H9 (cell line): ENCODE measurements around the gene CCDC141. TPM values are rescaled to one million over a fixed set of nuclear protein-coding genes. Genes with fewer than 3 reads are reported as not detected.

Experiments used
- DNase-seq: peaks from one replicate; pipeline ENCODE4 v3.0.0-alpha.2; 2017
- H2AFZ ChIP-seq: one replicate; pipeline ENCODE4 v1.6.1; 2013; ENCODE audit warnings: mild to moderate bottlenecking, low read length, control low read depth, moderate library complexity
- H2AK5ac ChIP-seq: 2 replicates; pipeline ENCODE4 v1.6.1; 2013; ENCODE audit warnings: low read length, control low read depth, mixed read lengths; ENCODE audit not compliant: insufficient read length
- H2BK120ac ChIP-seq: one replicate; pipeline ENCODE4 v1.6.1; 2013; ENCODE audit warnings: low read depth, mild to moderate bottlenecking, low read length, control low read depth, inconsistent platforms; ENCODE audit not compliant: poor library complexity, severe bottlenecking
- H2BK12ac ChIP-seq: 2 replicates; pipeline ENCODE4 v1.6.1; 2013; ENCODE audit warnings: low read length, control low read depth, mixed read lengths, low read depth; ENCODE audit not compliant: insufficient read length
- H2BK15ac ChIP-seq: 2 replicates; pipeline ENCODE4 v1.6.1; 2013; ENCODE audit warnings: low read depth, low read length, control low read depth
- H2BK20ac ChIP-seq: one replicate; pipeline ENCODE4 v1.6.1; 2013; ENCODE audit warnings: low read depth, mild to moderate bottlenecking, low read length, control low read depth, inconsistent platforms; ENCODE audit not compliant: poor library complexity, severe bottlenecking
- H2BK5ac ChIP-seq: 2 replicates; pipeline ENCODE4 v1.6.1; 2013; ENCODE audit warnings: low read length, control low read depth, mixed read lengths; ENCODE audit not compliant: insufficient read length
- H3K14ac ChIP-seq: 2 replicates; pipeline ENCODE4 v1.6.1; 2013; ENCODE audit warnings: low read length, control low read depth; ENCODE audit not compliant: insufficient read depth
- H3K18ac ChIP-seq: 2 replicates; pipeline ENCODE4 v1.6.1; 2013; ENCODE audit warnings: low read depth, mild to moderate bottlenecking, mixed read lengths, low read length, control low read depth; ENCODE audit not compliant: insufficient read length
- H3K23ac ChIP-seq: 2 replicates; pipeline ENCODE4 v1.6.1; 2013; ENCODE audit warnings: low read length, control low read depth, mixed read lengths, low read depth; ENCODE audit not compliant: insufficient read length
- H3K23me2 ChIP-seq: 2 replicates; pipeline ENCODE4 v1.6.1; 2013; ENCODE audit warnings: low read depth, mild to moderate bottlenecking, mixed read lengths, low read length, control low read depth; ENCODE audit not compliant: insufficient read length, poor library complexity, severe bottlenecking
- H3K27ac ChIP-seq: 2 replicates; pipeline ENCODE4 v1.5.1; 2013; ENCODE audit warnings: low read length, control low read depth, mixed read lengths, low read depth; ENCODE audit not compliant: insufficient read length
- H3K27me3 ChIP-seq: 2 replicates; pipeline ENCODE4 v1.6.1; 2013; ENCODE audit warnings: low read length, control low read depth, inconsistent platforms; ENCODE audit not compliant: insufficient read depth
- H3K4ac ChIP-seq: 2 replicates; pipeline ENCODE4 v1.6.1; 2013; ENCODE audit warnings: low read depth, mild to moderate bottlenecking, control low read depth, inconsistent platforms, low read length, moderate library complexity
- H3K4me1 ChIP-seq: 2 replicates; pipeline ENCODE4 v1.6.1; 2013; ENCODE audit warnings: low read length, control low read depth, inconsistent platforms; ENCODE audit not compliant: insufficient read depth
- H3K4me2 ChIP-seq: 2 replicates; pipeline ENCODE4 v1.6.1; 2013; ENCODE audit warnings: low read length, control low read depth, mixed read lengths; ENCODE audit not compliant: insufficient read length, insufficient read depth
- H3K56ac ChIP-seq: 2 replicates; pipeline ENCODE4 v1.6.1; 2013; ENCODE audit warnings: low read depth, mild to moderate bottlenecking, mixed read lengths, low read length, control low read depth; ENCODE audit not compliant: insufficient read length
- H3K79me1 ChIP-seq: 2 replicates; pipeline ENCODE4 v1.6.1; 2013; ENCODE audit warnings: low read depth, mild to moderate bottlenecking, moderate library complexity, low read length, control low read depth, inconsistent platforms; ENCODE audit not compliant: insufficient read depth, poor library complexity, severe bottlenecking
- H3K79me2 ChIP-seq: 2 replicates; pipeline ENCODE4 v1.6.1; 2013; ENCODE audit warnings: low read length, control low read depth, inconsistent platforms; ENCODE audit not compliant: insufficient read depth
- H3K9ac ChIP-seq: 2 replicates; pipeline ENCODE4 v1.6.1; 2013; ENCODE audit warnings: low read length, control low read depth, mixed read lengths; ENCODE audit not compliant: insufficient read length; ENCODE audit errors: extremely low read depth
- H3K9me3 ChIP-seq: one replicate; pipeline ENCODE4 v1.6.1; 2013; ENCODE audit warnings: low read depth, low read length, inconsistent platforms; ENCODE audit not compliant: control insufficient read depth
- H3T11ph ChIP-seq: one replicate; pipeline ENCODE4 v1.6.1; 2013; ENCODE audit warnings: mild to moderate bottlenecking, low read length, control low read depth, inconsistent platforms
- H4K20me1 ChIP-seq: one replicate; pipeline ENCODE4 v1.6.1; 2013; ENCODE audit not compliant: control insufficient read depth, insufficient read length, insufficient read depth
- H4K5ac ChIP-seq: 2 replicates; pipeline ENCODE4 v1.6.1; 2013; ENCODE audit warnings: low read depth, mild to moderate bottlenecking, mixed read lengths, low read length, control low read depth; ENCODE audit not compliant: insufficient read length
- H4K8ac ChIP-seq: replicated peaks from 2 replicates; pipeline ENCODE4 v1.6.1; 2013; ENCODE audit warnings: low read length, control low read depth, mixed read lengths, low read depth; ENCODE audit not compliant: insufficient read length
- H4K91ac ChIP-seq: 2 replicates; pipeline ENCODE4 v1.6.1; 2013; ENCODE audit warnings: low read depth, mild to moderate bottlenecking, moderate library complexity, mixed read lengths, low read length, control low read depth; ENCODE audit not compliant: insufficient read length
- H3K27ac Mint-ChIP-seq, 3 experiments: 2 replicates in 2 of 3; 3 replicates in 1 of 3; pipeline ENCODE4 v1.8.0; 2020 to 2021; ENCODE audit warnings: mixed read lengths in 3 of 3, mild to moderate bottlenecking in 1 of 3, moderate library complexity in 1 of 3
- H3K27me3 Mint-ChIP-seq: 2 replicates; pipeline ENCODE4 v1.8.0; 2021; ENCODE audit warnings: low read depth, mild to moderate bottlenecking, moderate library complexity, mixed read lengths
- H3K36me3 Mint-ChIP-seq, 3 experiments: 2 replicates in 2 of 3; 3 replicates in 1 of 3; pipeline ENCODE4 v1.8.0; 2020 to 2021; ENCODE audit warnings: low read depth in 3 of 3, mixed read lengths in 3 of 3; ENCODE audit not compliant: insufficient read depth in 1 of 3
- H3K4me1 Mint-ChIP-seq, 2 experiments: 2 replicates each; pipeline ENCODE4 v1.8.0; 2020; ENCODE audit warnings: mixed read lengths in 2 of 2
- H3K4me3 Mint-ChIP-seq, 2 experiments: 2 replicates in 1 of 2; 3 replicates in 1 of 2; pipeline ENCODE4 v1.8.0; 2020 to 2021; ENCODE audit warnings: mild to moderate bottlenecking in 2 of 2, mixed read lengths in 2 of 2, moderate library complexity in 1 of 2
- H3K9me3 Mint-ChIP-seq, 2 experiments: 2 replicates in 1 of 2; 3 replicates in 1 of 2; pipeline ENCODE4 v1.8.0; 2020; ENCODE audit warnings: mild to moderate bottlenecking in 2 of 2, mixed read lengths in 2 of 2, moderate library complexity in 1 of 2
- CTCF ChIP-seq: fragments of 200-600 bp; sonication (generic); conservative IDR thresholded peaks from 3 replicates; pipeline ENCODE4 v1.8.0; 2021; ENCODE audit warnings: antibody characterized with exemption, mild to moderate bottlenecking
- WGBS: extraction: QIAGEN DNeasy Blood & Tissue Kit; methylation state at CpG from one replicate; pipeline ENCODE4 v1.1.7; 2013; ENCODE audit warnings: missing lambda C conversion rate, low lambda C conversion rate, mixed read lengths; ENCODE audit not compliant: insufficient read length; ENCODE audit errors: extremely low coverage; 5-methylcytosine and 5-hydroxymethylcytosine counted together
- total RNA-seq: library from RNA; stranded (reverse); gene quantifications from 2 replicates; pipeline ENCODE4 v1.2.1, GENCODE V29; 2021

The CCDC141 gene
- total RNA-seq, 1 experiment from 2014 or later: 1.0 TPM

DNA sequence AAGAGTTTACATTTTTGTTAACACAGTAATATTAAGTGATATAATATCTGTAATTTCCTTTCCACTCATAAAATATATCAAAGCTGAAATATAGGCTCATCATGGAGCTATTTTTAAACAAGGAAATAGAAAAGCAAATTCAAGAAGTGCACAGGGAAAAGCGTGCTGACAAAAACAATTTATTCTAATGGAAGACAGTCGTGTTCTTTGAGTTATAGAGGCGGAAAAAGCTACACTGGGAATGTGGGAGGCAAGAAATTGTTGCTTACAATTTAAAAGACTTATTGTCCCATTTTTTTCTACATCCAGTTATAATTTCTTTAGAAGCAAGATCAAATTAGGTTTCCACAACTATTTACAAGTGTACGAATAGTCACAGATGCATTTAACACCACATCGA is 239.5 kb downstream of the CCDC141 start:
- no peak overlapping the region for H2AFZ ChIP-seq
- Mint-ChIP-seq H3K27me3 (no peaks in the 10 kb centered on the region), H3K4me1 (no peaks in the 10 kb centered on the region), H3K36me3 (no peaks in the 10 kb centered on the region), H3K9me3 (no peaks in the 10 kb centered on the region), H3K4me3 (no peak overlapping the region), H3K27ac (no peak overlapping the region)
- no peak overlapping the region for H3K14ac ChIP-seq
- H4K20me1 ChIP-seq: no peaks in the 10 kb centered on the region
- H3K27me3 ChIP-seq: no peaks in the 10 kb centered on the region
- no peak overlapping the region for H3K18ac ChIP-seq
- H3K79me2 ChIP-seq: no peaks in the 10 kb centered on the region
- H2BK120ac ChIP-seq: no peak overlapping the region
- no peaks in the 10 kb centered on the region for H3K9me3 ChIP-seq
- TF ChIP-seq CTCF: no peak
- H3K79me1 ChIP-seq: no peaks in the 10 kb centered on the region
- H2BK20ac ChIP-seq: no peak overlapping the region
- H3K4ac ChIP-seq: no peak overlapping the region
- H2BK12ac ChIP-seq: no peak overlapping the region
- no peaks in the 10 kb centered on the region for H3K4me1 ChIP-seq
- H4K91ac ChIP-seq: no peak overlapping the region
- H2BK15ac ChIP-seq: no peak overlapping the region
- no peak overlapping the region for H2BK5ac ChIP-seq
- no peak overlapping the region for H3K4me2 ChIP-seq
- no CpG with 5 or more reads among the region's 5 CpGs for WGBS
- no peak overlapping the region for H4K8ac ChIP-seq
- no peak overlapping the region for H3K9ac ChIP-seq
- no peak overlapping the region for H3K56ac ChIP-seq
- DNase-seq: no peak
- H3K23ac ChIP-seq: no peak overlapping the region
- no peak overlapping the region for H3K27ac ChIP-seq
- H4K5ac ChIP-seq: no peak overlapping the region
- no peak overlapping the region for H2AK5ac ChIP-seq
- H3T11ph ChIP-seq: no peak overlapping the region
- H3K23me2 ChIP-seq: no peaks in the 10 kb centered on the region
